SH-SY5Y (cell line): ENCODE measurements around the gene ERP29.

Source experiments
- GATA2 ChIP-seq: IDR thresholded peaks from 2 replicates; pipeline ENCODE4 v1.6.1; 2011; ENCODE audit warnings: mild to moderate bottlenecking, low read depth, low read length
- GATA3 ChIP-seq: IDR thresholded peaks from 2 replicates; pipeline ENCODE4 v1.6.1; 2011; ENCODE audit warnings: low read depth, mild to moderate bottlenecking, low read length, moderate library complexity

- no peak for TF ChIP-seq GATA3
- TF ChIP-seq GATA2, result no peak
Measured at GRCh38 chr12:111995782-111996480, 17.3 kb upstream of the ERP29 start.
